Stimulated activated CD8-positive, alpha-beta memory T cell treated with anti-CD3 and anti-CD28 coated beads, Interleukin-15, amount 100 ng/mL, for 4 hours (primary cell): Measurements from ENCODE around the gene RAB11B.
A peak's percentile ranks its signal among the peaks of the same experiment; 100 is the strongest.
"Not testable (repeated sequence)": the region's sequence is repeated elsewhere in the genome, so short reads cannot be mapped to it uniquely, and the experiment has no call there.

ENCODE experiments used
- DNase-seq, 2 donors: peaks; one replicate each; pipeline ENCODE4 v3.0.0-alpha.2; 2020; ENCODE audit warnings: low read depth in 2 of 2

Gene RAB11B

GRCh38 chr19:8393871-8394250 is 3.7 kb downstream of the RAB11B start:
- DNase-seq = no peak

GRCh38 chr19:8395621-8396082 is 5.5 kb downstream of the RAB11B start:
- no peak for DNase-seq

GRCh38 chr19:8396185-8396562 is 6.0 kb downstream of the RAB11B start:
- DNase-seq = no peak

- DNase-seq = peak; percentile 33 to 39
These were observed 6.5 kb downstream of the RAB11B start for GRCh38 chr19:8396563-8397203.

GRCh38 chr19:8397271-8397670 is 7.1 kb downstream of the RAB11B start:
- no peak for DNase-seq

- no peak for DNase-seq
These were observed 7.7 kb downstream of the RAB11B start for GRCh38 chr19:8397746-8398310.

- no peak for DNase-seq
These were observed 8.2 kb downstream of the RAB11B start for GRCh38 chr19:8398311-8398771.

GRCh38 chr19:8399681-8400188 is 9.6 kb downstream of the RAB11B start:
- no peak for DNase-seq

- no peak for DNase-seq
These were observed 11.8 kb downstream of the RAB11B start for GRCh38 chr19:8401981-8402411.

GRCh38 chr19:8403098-8403819 is 13.1 kb downstream of the RAB11B start:
- no peak for DNase-seq

- DNase-seq = no peak
These were observed 13.6 kb downstream of the RAB11B start for GRCh38 chr19:8403820-8404109.

GRCh38 chr19:8404391-8405151 is 14.4 kb downstream of the RAB11B start:
- no peak for DNase-seq

- not testable (repeated sequence) for DNase-seq
These were observed 20.6 kb downstream of the RAB11B start for GRCh38 chr19:8410718-8411117.

- peak; percentile 86 to 96 for DNase-seq
These were observed 22.8 kb downstream of the RAB11B start, which contains the start of gene MARCHF2 for GRCh38 chr19:8412783-8413628. Gene MARCHF2 (plus strand): TSS chr19:8413305. CDS start chr19:8421841, 8,536 bp downstream.

GRCh38 chr19:8413629-8413995 is 23.5 kb downstream of the RAB11B start:
- DNase-seq = no peak

GRCh38 chr19:8416796-8417195 is 26.6 kb downstream of the RAB11B start:
- no peak for DNase-seq

- DNase-seq = no peak
These were observed 31.6 kb downstream of the RAB11B start for GRCh38 chr19:8421484-8422461.

- no peak for DNase-seq
These were observed 33.7 kb downstream of the RAB11B start for GRCh38 chr19:8423817-8424223.

GRCh38 chr19:8425331-8425730 is 35.2 kb downstream of the RAB11B start:
- not testable (repeated sequence) for DNase-seq

- no peak for DNase-seq
These were observed 36.1 kb downstream of the RAB11B start for GRCh38 chr19:8426283-8426682.
